ENCODE measurements around the gene DOCK11. TPM values are rescaled to one million over a fixed set of nuclear protein-coding genes. Genes with fewer than 3 reads are reported as not detected.

Gene DOCK11
- total RNA-seq, 1 experiment from 2014 or later = 13.1 TPM

GRCh38 chrX:118675326-118675965 is 179.8 kb downstream of the DOCK11 start (continued):
- TF ChIP-seq FOXP1 (CRISPR knock-in tag; IDR thresholded peaks at IDR 0.05; ENCODE audit: borderline replicate concordance) (no peak), ATF6 (CRISPR knock-in tag; IDR thresholded peaks at IDR 0.05) (no peak), NFATC4 (CRISPR knock-in tag; IDR thresholded peaks at IDR 0.05) (no peak)
- TF ChIP-seq, protein P1, sequence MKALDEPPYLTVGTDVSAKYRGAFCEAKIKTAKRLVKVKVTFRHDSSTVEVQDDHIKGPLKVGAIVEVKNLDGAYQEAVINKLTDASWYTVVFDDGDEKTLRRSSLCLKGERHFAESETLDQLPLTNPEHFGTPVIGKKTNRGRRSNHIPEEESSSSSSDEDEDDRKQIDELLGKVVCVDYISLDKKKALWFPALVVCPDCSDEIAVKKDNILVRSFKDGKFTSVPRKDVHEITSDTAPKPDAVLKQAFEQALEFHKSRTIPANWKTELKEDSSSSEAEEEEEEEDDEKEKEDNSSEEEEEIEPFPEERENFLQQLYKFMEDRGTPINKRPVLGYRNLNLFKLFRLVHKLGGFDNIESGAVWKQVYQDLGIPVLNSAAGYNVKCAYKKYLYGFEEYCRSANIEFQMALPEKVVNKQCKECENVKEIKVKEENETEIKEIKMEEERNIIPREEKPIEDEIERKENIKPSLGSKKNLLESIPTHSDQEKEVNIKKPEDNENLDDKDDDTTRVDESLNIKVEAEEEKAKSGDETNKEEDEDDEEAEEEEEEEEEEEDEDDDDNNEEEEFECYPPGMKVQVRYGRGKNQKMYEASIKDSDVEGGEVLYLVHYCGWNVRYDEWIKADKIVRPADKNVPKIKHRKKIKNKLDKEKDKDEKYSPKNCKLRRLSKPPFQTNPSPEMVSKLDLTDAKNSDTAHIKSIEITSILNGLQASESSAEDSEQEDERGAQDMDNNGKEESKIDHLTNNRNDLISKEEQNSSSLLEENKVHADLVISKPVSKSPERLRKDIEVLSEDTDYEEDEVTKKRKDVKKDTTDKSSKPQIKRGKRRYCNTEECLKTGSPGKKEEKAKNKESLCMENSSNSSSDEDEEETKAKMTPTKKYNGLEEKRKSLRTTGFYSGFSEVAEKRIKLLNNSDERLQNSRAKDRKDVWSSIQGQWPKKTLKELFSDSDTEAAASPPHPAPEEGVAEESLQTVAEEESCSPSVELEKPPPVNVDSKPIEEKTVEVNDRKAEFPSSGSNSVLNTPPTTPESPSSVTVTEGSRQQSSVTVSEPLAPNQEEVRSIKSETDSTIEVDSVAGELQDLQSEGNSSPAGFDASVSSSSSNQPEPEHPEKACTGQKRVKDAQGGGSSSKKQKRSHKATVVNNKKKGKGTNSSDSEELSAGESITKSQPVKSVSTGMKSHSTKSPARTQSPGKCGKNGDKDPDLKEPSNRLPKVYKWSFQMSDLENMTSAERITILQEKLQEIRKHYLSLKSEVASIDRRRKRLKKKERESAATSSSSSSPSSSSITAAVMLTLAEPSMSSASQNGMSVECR (CRISPR knock-in tag; IDR thresholded peaks at IDR 0.05; ENCODE audit: borderline replicate concordance) = no peak

DNA sequence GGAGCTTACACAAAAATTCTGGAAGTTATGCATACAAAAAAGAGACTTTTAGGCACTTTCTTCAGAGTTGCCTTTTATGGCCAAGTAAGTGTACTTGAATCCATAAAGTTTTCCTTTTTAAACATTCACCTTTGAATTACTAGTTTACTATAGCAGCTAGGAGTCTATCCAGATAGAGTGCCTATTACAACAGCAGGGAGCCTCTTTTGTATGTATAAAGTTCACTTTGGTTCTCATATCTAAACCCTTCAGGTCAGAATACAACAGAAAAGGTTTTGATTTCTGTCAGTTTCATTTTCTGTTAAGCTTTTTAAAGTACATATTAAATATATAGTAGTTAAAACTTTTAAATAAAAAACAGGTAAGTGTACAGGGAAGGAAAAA is 180.3 kb downstream of the DOCK11 start:
- DNase-seq (ENCODE audit: low spot score) = no peak
- no peaks in the 10 kb centered on the region for H3K9me3 Mint-ChIP-seq
- H3K4me3 Mint-ChIP-seq = no peak overlapping the region
- H3K27me3 Mint-ChIP-seq (ENCODE audit: low read depth) = no peaks in the 10 kb centered on the region
- no peak for ATAC-seq
- POLR2A ChIA-PET = no interaction called here
- CTCF ChIA-PET = no interaction called here
- H3K4me1 Mint-ChIP-seq = no peaks in the 10 kb centered on the region
- no peaks in the 10 kb centered on the region for H3K36me3 Mint-ChIP-seq
- H3K27ac Mint-ChIP-seq = no peak overlapping the region
- TF ChIP-seq EMX1 (CRISPR knock-in tag; IDR thresholded peaks at IDR 0.05) = no peak
- no peak for TF ChIP-seq ETV6 (CRISPR knock-in tag; IDR thresholded peaks at IDR 0.05)
- TF ChIP-seq, protein P1 (CRISPR knock-in tag; IDR thresholded peaks at IDR 0.05; ENCODE audit: borderline replicate concordance) = no peak
- no peak for TF ChIP-seq ZNF671 (CRISPR knock-in tag; IDR thresholded peaks at IDR 0.05)
- TF ChIP-seq, protein P2, sequence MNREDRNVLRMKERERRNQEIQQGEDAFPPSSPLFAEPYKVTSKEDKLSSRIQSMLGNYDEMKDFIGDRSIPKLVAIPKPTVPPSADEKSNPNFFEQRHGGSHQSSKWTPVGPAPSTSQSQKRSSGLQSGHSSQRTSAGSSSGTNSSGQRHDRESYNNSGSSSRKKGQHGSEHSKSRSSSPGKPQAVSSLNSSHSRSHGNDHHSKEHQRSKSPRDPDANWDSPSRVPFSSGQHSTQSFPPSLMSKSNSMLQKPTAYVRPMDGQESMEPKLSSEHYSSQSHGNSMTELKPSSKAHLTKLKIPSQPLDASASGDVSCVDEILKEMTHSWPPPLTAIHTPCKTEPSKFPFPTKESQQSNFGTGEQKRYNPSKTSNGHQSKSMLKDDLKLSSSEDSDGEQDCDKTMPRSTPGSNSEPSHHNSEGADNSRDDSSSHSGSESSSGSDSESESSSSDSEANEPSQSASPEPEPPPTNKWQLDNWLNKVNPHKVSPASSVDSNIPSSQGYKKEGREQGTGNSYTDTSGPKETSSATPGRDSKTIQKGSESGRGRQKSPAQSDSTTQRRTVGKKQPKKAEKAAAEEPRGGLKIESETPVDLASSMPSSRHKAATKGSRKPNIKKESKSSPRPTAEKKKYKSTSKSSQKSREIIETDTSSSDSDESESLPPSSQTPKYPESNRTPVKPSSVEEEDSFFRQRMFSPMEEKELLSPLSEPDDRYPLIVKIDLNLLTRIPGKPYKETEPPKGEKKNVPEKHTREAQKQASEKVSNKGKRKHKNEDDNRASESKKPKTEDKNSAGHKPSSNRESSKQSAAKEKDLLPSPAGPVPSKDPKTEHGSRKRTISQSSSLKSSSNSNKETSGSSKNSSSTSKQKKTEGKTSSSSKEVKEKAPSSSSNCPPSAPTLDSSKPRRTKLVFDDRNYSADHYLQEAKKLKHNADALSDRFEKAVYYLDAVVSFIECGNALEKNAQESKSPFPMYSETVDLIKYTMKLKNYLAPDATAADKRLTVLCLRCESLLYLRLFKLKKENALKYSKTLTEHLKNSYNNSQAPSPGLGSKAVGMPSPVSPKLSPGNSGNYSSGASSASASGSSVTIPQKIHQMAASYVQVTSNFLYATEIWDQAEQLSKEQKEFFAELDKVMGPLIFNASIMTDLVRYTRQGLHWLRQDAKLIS (CRISPR knock-in tag; IDR thresholded peaks at IDR 0.05; ENCODE audit: borderline replicate concordance) = no peak
- no peak for TF ChIP-seq NFYB (CRISPR knock-in tag; conservative IDR thresholded peaks at IDR 0.05; ENCODE audit: low read depth)
- no peak for TF ChIP-seq ZNF317 (CRISPR knock-in tag; IDR thresholded peaks at IDR 0.05; ENCODE audit: borderline replicate concordance, low read depth)
- TF ChIP-seq, protein P3, sequence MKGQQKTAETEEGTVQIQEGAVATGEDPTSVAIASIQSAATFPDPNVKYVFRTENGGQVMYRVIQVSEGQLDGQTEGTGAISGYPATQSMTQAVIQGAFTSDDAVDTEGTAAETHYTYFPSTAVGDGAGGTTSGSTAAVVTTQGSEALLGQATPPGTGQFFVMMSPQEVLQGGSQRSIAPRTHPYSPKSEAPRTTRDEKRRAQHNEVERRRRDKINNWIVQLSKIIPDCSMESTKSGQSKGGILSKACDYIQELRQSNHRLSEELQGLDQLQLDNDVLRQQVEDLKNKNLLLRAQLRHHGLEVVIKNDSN (CRISPR knock-in tag; IDR thresholded peaks at IDR 0.05) = no peak
- TF ChIP-seq JAZF1 (CRISPR knock-in tag; IDR thresholded peaks at IDR 0.05) = no peak
- no peak for TF ChIP-seq ELF4 (CRISPR knock-in tag; IDR thresholded peaks at IDR 0.05; ENCODE audit: low read depth)
- no peak for TF ChIP-seq PRRX2 (CRISPR knock-in tag; IDR thresholded peaks at IDR 0.05)
- no peak for TF ChIP-seq SMAD4 (CRISPR knock-in tag; IDR thresholded peaks at IDR 0.05)
- no peak for TF ChIP-seq ZNF263 (CRISPR knock-in tag; IDR thresholded peaks at IDR 0.05; ENCODE audit: low read depth)
- TF ChIP-seq, protein P4, sequence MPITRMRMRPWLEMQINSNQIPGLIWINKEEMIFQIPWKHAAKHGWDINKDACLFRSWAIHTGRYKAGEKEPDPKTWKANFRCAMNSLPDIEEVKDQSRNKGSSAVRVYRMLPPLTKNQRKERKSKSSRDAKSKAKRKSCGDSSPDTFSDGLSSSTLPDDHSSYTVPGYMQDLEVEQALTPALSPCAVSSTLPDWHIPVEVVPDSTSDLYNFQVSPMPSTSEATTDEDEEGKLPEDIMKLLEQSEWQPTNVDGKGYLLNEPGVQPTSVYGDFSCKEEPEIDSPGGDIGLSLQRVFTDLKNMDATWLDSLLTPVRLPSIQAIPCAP (CRISPR knock-in tag; IDR thresholded peaks at IDR 0.05) = no peak
- no peak for TF ChIP-seq ZNF396 (CRISPR knock-in tag; IDR thresholded peaks at IDR 0.05; ENCODE audit: borderline replicate concordance)
- TF ChIP-seq FOXP1 (CRISPR knock-in tag; IDR thresholded peaks at IDR 0.05; ENCODE audit: borderline replicate concordance) = no peak
